Hepatocyte (in vitro differentiated cells): ENCODE measurements around the gene LRBA. TPM values are rescaled to one million over a fixed set of nuclear protein-coding genes. Genes with fewer than 3 reads are reported as not detected.

Experiments used
- DNase-seq: peaks from one replicate; pipeline ENCODE4 v3.0.0-alpha.2; 2016; ENCODE audit warnings: low spot score
- H2AFZ ChIP-seq: fragments of 200-600 bp; sonication (generic); 2 replicates; pipeline ENCODE4 v1.6.0; 2016; ENCODE audit warnings: antibody characterized with exemption, mild to moderate bottlenecking
- H3K27ac ChIP-seq: fragments of 200-600 bp; sonication (generic); 2 replicates; pipeline ENCODE4 v1.5.1; 2016; ENCODE audit warnings: mild to moderate bottlenecking
- H3K27me3 ChIP-seq: fragments of 200-600 bp; sonication (generic); 2 replicates; pipeline ENCODE4 v1.6.1; 2016
- H3K36me3 ChIP-seq: fragments of 200-600 bp; sonication (generic); replicated peaks from 2 replicates; pipeline ENCODE4 v1.5.1; 2016; ENCODE audit warnings: low read depth; ENCODE audit not compliant: insufficient read depth
- H3K4me1 ChIP-seq: fragments of 200-600 bp; sonication (generic); 2 replicates; pipeline ENCODE4 v1.5.1; 2016; ENCODE audit warnings: mild to moderate bottlenecking, moderate library complexity; ENCODE audit not compliant: insufficient read depth
- H3K4me2 ChIP-seq: fragments of 200-600 bp; sonication (generic); 2 replicates; pipeline ENCODE4 v1.6.0; 2016
- H3K4me3 ChIP-seq: fragments of 200-600 bp; sonication (generic); 2 replicates; pipeline ENCODE4 v1.5.1; 2016; ENCODE audit warnings: mild to moderate bottlenecking
- H3K79me2 ChIP-seq: fragments of 200-600 bp; sonication (generic); 2 replicates; pipeline ENCODE4 v1.6.0; 2017; ENCODE audit warnings: mild to moderate bottlenecking
- H3K9me2 ChIP-seq: fragments of 200-600 bp; sonication (generic); replicated peaks from 2 replicates; pipeline ENCODE4 v1.6.0; 2017; ENCODE audit warnings: mild to moderate bottlenecking; ENCODE audit not compliant: insufficient read depth
- H3K9me3 ChIP-seq: fragments of 200-600 bp; sonication (generic); 2 replicates; pipeline ENCODE4 v1.5.1; 2016; ENCODE audit warnings: low read depth, mild to moderate bottlenecking
- H4K20me1 ChIP-seq: fragments of 200-600 bp; sonication (generic); 2 replicates; pipeline ENCODE4 v1.6.0; 2016; ENCODE audit warnings: mild to moderate bottlenecking; ENCODE audit not compliant: insufficient read depth, poor library complexity, severe bottlenecking
- CTCF ChIP-seq: fragments of 200-600 bp; sonication (generic); IDR thresholded peaks from 2 replicates; pipeline ENCODE4 v1.5.1; 2016; ENCODE audit warnings: antibody characterized with exemption, mild to moderate bottlenecking; ENCODE audit not compliant: poor library complexity
- EZH2 ChIP-seq: fragments of 200-600 bp; sonication (generic); IDR thresholded peaks from 2 replicates; pipeline ENCODE4 v1.6.1; 2016; ENCODE audit warnings: antibody characterized with exemption, mild to moderate bottlenecking, borderline replicate concordance
- EZH2phosphoT487 ChIP-seq: fragments of 200-600 bp; sonication (generic); IDR thresholded peaks from one replicate; pipeline ENCODE4 v1.6.1; 2018; ENCODE audit warnings: antibody characterized with exemption, mild to moderate bottlenecking, low read depth, moderate library complexity; ENCODE audit not compliant: unreplicated experiment, severe bottlenecking
- WGBS: methylation state at CpG from one replicate; pipeline ENCODE4 v1.1.6; 2016; ENCODE audit warnings: low lambda C conversion rate; ENCODE audit errors: missing lambda C conversion rate; 5-methylcytosine and 5-hydroxymethylcytosine counted together
- polyA plus RNA-seq: library from polyadenylated mRNA; unstranded; fragments of >200 nt; fragmentation: Nextera tagmentation; extraction: Ambion mirVana; gene quantifications from 2 replicates; pipeline ENCODE4 v1.2.1, GENCODE V29; 2016
- total RNA-seq: library from RNA; depleted of rRNA; stranded (reverse); fragments of >200 nt; gene quantifications from 2 replicates; pipeline ENCODE4 v1.2.3, GENCODE V29; 2014

LRBA gene
- total and polyA plus RNA-seq, 2 experiments from 2014 or later, result 14.1 to 69.4 TPM

GRCh38 chr4:150990250-150990649 is 24.8 kb downstream of the LRBA start:
- H3K27me3 ChIP-seq, result no peaks in the 10 kb centered on the region
- no peaks in the 10 kb centered on the region for H3K4me1 ChIP-seq
- 91% methylated on average over 3 of the region's 3 CpGs for WGBS
- H4K20me1 ChIP-seq, result no peaks in the 10 kb centered on the region
- peaks cover 87% of the 10 kb centered on the region for H3K79me2 ChIP-seq
- TF ChIP-seq EZH2, result no peak
- TF ChIP-seq CTCF, result no peak
- TF ChIP-seq EZH2phosphoT487, result no peak
- no peak for DNase-seq
- H2AFZ ChIP-seq, result no peak overlapping the region
- no peak overlapping the region for H3K27ac ChIP-seq
- no peak overlapping the region for H3K4me3 ChIP-seq
- H3K9me3 ChIP-seq, result no peaks in the 10 kb centered on the region
- no peaks in the 10 kb centered on the region for H3K36me3 ChIP-seq
- H3K9me2 ChIP-seq, result no peaks in the 10 kb centered on the region
- H3K4me2 ChIP-seq, result no peak overlapping the region

GRCh38 chr4:150988238-150988637 is 26.8 kb downstream of the LRBA start:
- Histone ChIP-seq H3K9me2 (no peaks in the 10 kb centered on the region), H2AFZ (no peak overlapping the region), H3K4me3 (no peak overlapping the region), H3K27me3 (no peaks in the 10 kb centered on the region), H3K9me3 (no peaks in the 10 kb centered on the region), H3K36me3 (no peaks in the 10 kb centered on the region), H3K4me2 (no peak overlapping the region), H3K4me1 (no peaks in the 10 kb centered on the region), H3K27ac (no peak overlapping the region), H3K79me2 (peaks cover 85% of the 10 kb centered on the region), H4K20me1 (no peaks in the 10 kb centered on the region)
- WGBS, result 98% methylated on average over 2 of the region's 2 CpGs
- no peak for DNase-seq
- TF ChIP-seq CTCF (no peak), EZH2phosphoT487 (no peak), EZH2 (no peak)

- H4K20me1 ChIP-seq, result no peaks in the 10 kb centered on the region
- WGBS, result 92% methylated on average over 3 of the region's 3 CpGs
Measured at GRCh38 chr4:150987204-150987603, 27.9 kb downstream of the LRBA start.

More at GRCh38 chr4:150987204-150987603, 27.9 kb downstream of the LRBA start:
- H3K27me3 ChIP-seq, result no peaks in the 10 kb centered on the region
- no peaks in the 10 kb centered on the region for H3K9me2 ChIP-seq
- no peak for DNase-seq
- no peak overlapping the region for H3K4me2 ChIP-seq
- H2AFZ ChIP-seq, result no peak overlapping the region
- H3K4me3 ChIP-seq, result no peak overlapping the region
- H3K36me3 ChIP-seq, result no peaks in the 10 kb centered on the region
- H3K27ac ChIP-seq, result no peak overlapping the region
- TF ChIP-seq EZH2phosphoT487, result no peak
- TF ChIP-seq EZH2, result no peak
- TF ChIP-seq CTCF, result no peak
- peaks cover 87% of the 10 kb centered on the region for H3K79me2 ChIP-seq
- H3K4me1 ChIP-seq, result no peaks in the 10 kb centered on the region
- no peaks in the 10 kb centered on the region for H3K9me3 ChIP-seq
